K562 (cell line): ENCODE measurements around the gene ZFAND3.
"Not testable (repeated sequence)": the region's sequence is repeated elsewhere in the genome, so short reads cannot be mapped to it uniquely, and the experiment has no call there.

Source experiments
- BHLHE40 ChIP-seq: IDR thresholded peaks from 2 replicates; pipeline ENCODE4 v1.6.1; 2011; ENCODE audit warnings: low read length, improper control_type of control experiment
- DACH1 ChIP-seq: fragments of 450-650 bp; IDR thresholded peaks from 2 replicates; pipeline ENCODE4 v1.6.1; 2018; ENCODE audit not compliant: partially characterized antibody
- ELF1 ChIP-seq: fragments of 200-800 bp; sonication (Bioruptor generic); IDR thresholded peaks from 2 replicates; pipeline ENCODE4 v1.6.1; 2016; ENCODE audit warnings: missing genetic modification characterization, missing compliant biosample characterization
- EZH2 ChIP-seq: IDR thresholded peaks from 2 replicates; pipeline ENCODE4 v1.6.1; 2012; ENCODE audit warnings: low read depth, mild to moderate bottlenecking, inconsistent platforms, low read length, borderline replicate concordance
- MYC ChIP-seq, 2 experiments: fragments of 250-450 bp in 1 of 2; sonication (Bioruptor Pico) in 1 of 2; IDR thresholded peaks; 2 replicates each; pipeline versions ENCODE4 v1.5.1 to v1.6.1; 2012 to 2021; ENCODE audit warnings: low read depth in 2 of 2, borderline replicate concordance in 1 of 2, improper control_type of control experiment in 1 of 2, low read length in 1 of 2, mild to moderate bottlenecking in 1 of 2, moderate library complexity in 1 of 2
- POLR2AphosphoS5 ChIP-seq: IDR thresholded peaks from 2 replicates; pipeline ENCODE4 v1.6.1; 2011; ENCODE audit warnings: mild to moderate bottlenecking, low read depth, low read length, moderate library complexity; ENCODE audit not compliant: control insufficient read depth, insufficient read depth
- RCOR1 ChIP-seq, 2 experiments: IDR thresholded peaks; 2 replicates each; pipeline ENCODE4 v1.6.1; 2012; ENCODE audit warnings: low read depth in 2 of 2, low read length in 2 of 2, borderline replicate concordance in 1 of 2, improper control_type of control experiment in 1 of 2
- SP2 ChIP-seq: IDR thresholded peaks from 2 replicates; pipeline ENCODE4 v1.6.1; 2011; ENCODE audit warnings: mild to moderate bottlenecking, low read depth, low read length, moderate library complexity; ENCODE audit not compliant: poor library complexity, severe bottlenecking; ENCODE audit errors: extremely low read depth
- TCF15 ChIP-seq: fragments of 250-450 bp; sonication (Bioruptor Pico); IDR thresholded peaks from 2 replicates; pipeline ENCODE4 v1.8.0; 2022; ENCODE audit warnings: moderate library complexity, mild to moderate bottlenecking, inconsistent platforms
- ZNF184 ChIP-seq: sonication (generic); formaldehyde crosslinking; IDR thresholded peaks from 2 replicates; pipeline ENCODE4 v1.5.0; 2020; ENCODE audit warnings: missing genetic modification reagents
- TF ChIP-seq, protein P1 (sequence below), 3 experiments: IDR thresholded peaks in 2 of 3; conservative IDR thresholded peaks in 1 of 3; 2 replicates each; pipeline ENCODE4 v1.5.1; 2011 to 2012; ENCODE audit warnings: low read length in 3 of 3, mild to moderate bottlenecking in 3 of 3, control low read depth in 2 of 3, improper control_type of control experiment in 1 of 3, inconsistent platforms in 1 of 3, low read depth in 1 of 3, mixed read lengths in 1 of 3, moderate library complexity in 1 of 3; ENCODE audit not compliant: insufficient read depth in 2 of 3
- TF ChIP-seq, protein P2 (sequence below): sonication (generic); formaldehyde crosslinking; IDR thresholded peaks from 2 replicates; pipeline ENCODE4 v1.8.1; 2023; ENCODE audit warnings: mild to moderate bottlenecking, missing genetic modification reagents

GRCh38 chr6:38124224-38124926 lies 304.8 kb downstream of the ZFAND3 start:
- TF ChIP-seq BHLHE40; POLR2AphosphoS5; TCF15 (CRISPR knock-in tag); RCOR1 (IDR thresholded peaks at IDR 0.05; ENCODE audit: borderline replicate concordance in 1 of 2, low read depth in 2 of 2, low read length in 2 of 2); EZH2; SP2; MYC (IDR thresholded peaks at IDR 0.05; ENCODE audit: low read depth, low read length); MYC (CRISPR knock-in tag; IDR thresholded peaks at IDR 0.05; ENCODE audit: borderline replicate concordance, low read depth); DACH1; ELF1 (tag); ZNF184 (CRISPR knock-in tag): not testable (repeated sequence)
- TF ChIP-seq, protein P1, sequence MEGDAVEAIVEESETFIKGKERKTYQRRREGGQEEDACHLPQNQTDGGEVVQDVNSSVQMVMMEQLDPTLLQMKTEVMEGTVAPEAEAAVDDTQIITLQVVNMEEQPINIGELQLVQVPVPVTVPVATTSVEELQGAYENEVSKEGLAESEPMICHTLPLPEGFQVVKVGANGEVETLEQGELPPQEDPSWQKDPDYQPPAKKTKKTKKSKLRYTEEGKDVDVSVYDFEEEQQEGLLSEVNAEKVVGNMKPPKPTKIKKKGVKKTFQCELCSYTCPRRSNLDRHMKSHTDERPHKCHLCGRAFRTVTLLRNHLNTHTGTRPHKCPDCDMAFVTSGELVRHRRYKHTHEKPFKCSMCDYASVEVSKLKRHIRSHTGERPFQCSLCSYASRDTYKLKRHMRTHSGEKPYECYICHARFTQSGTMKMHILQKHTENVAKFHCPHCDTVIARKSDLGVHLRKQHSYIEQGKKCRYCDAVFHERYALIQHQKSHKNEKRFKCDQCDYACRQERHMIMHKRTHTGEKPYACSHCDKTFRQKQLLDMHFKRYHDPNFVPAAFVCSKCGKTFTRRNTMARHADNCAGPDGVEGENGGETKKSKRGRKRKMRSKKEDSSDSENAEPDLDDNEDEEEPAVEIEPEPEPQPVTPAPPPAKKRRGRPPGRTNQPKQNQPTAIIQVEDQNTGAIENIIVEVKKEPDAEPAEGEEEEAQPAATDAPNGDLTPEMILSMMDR (IDR thresholded peaks at IDR 0.05 in 2 of 3, conservative IDR thresholded peaks at IDR 0.05 in 1 of 3; ENCODE audit: insufficient read depth in 2 of 3, low read depth in 1 of 3, low read length in 3 of 3), result not testable (repeated sequence)
- TF ChIP-seq, protein P2, sequence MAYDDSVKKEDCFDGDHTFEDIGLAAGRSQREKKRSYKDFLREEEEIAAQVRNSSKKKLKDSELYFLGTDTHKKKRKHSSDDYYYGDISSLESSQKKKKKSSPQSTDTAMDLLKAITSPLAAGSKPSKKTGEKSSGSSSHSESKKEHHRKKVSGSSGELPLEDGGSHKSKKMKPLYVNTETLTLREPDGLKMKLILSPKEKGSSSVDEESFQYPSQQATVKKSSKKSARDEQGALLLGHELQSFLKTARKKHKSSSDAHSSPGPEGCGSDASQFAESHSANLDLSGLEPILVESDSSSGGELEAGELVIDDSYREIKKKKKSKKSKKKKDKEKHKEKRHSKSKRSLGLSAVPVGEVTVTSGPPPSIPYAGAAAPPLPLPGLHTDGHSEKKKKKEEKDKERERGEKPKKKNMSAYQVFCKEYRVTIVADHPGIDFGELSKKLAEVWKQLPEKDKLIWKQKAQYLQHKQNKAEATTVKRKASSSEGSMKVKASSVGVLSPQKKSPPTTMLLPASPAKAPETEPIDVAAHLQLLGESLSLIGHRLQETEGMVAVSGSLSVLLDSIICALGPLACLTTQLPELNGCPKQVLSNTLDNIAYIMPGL (CRISPR knock-in tag), result not testable (repeated sequence)
